Endometrial microvascular endothelial cells (primary cell): ENCODE measurements around the gene ADIPOR2. TPM values are rescaled to one million over a fixed set of nuclear protein-coding genes. Genes with fewer than 3 reads are reported as not detected.

Source experiments
- in situ Hi-C: cut with HindIII; loops from 2 replicates; pipeline ENCODE4 v1.10.0; 2017; ENCODE audit warnings: low sequenced_read_pairs, low pct_unique_long_range_greater_than_20kb; ENCODE audit errors: inconsistent ontology term
- total RNA-seq: library from RNA; depleted of rRNA; stranded (reverse); fragments of >200 nt; gene quantifications from one replicate; pipeline ENCODE4 v1.2.3, GENCODE V29; 2015; ENCODE audit errors: inconsistent ontology term

Gene ADIPOR2
- total RNA-seq, 1 donor from 2014 or later: 22.1 TPM

GRCh38 chr12:1801303-1801975 is 110.6 kb downstream of the ADIPOR2 start:
- in situ Hi-C loops: loop anchor here (25.0 kb wide), 1 partner anchor 136 kb away; no protein-coding TSS in a partner anchor

GRCh38 chr12:1803736-1804135 is 112.9 kb downstream of the ADIPOR2 start:
- in situ Hi-C loops: loop anchor here (25.0 kb wide), 1 partner anchor 134 kb away; no protein-coding TSS in a partner anchor

- in situ Hi-C loops: loop anchor here (25.0 kb wide), 1 partner anchor 133 kb away; no protein-coding TSS in a partner anchor
These were observed 113.9 kb downstream of the ADIPOR2 start for GRCh38 chr12:1804545-1805332.

GRCh38 chr12:1805441-1806081 is 114.7 kb downstream of the ADIPOR2 start:
- in situ Hi-C loops: loop anchor here (25.0 kb wide), 1 partner anchor 132 kb away; no protein-coding TSS in a partner anchor

- in situ Hi-C loops: loop anchor here (25.0 kb wide), 1 partner anchor 131 kb away; no protein-coding TSS in a partner anchor
These were observed 115.6 kb downstream of the ADIPOR2 start for GRCh38 chr12:1806301-1807086.

- in situ Hi-C loops: loop anchor here (25.0 kb wide), 1 partner anchor 130 kb away; no protein-coding TSS in a partner anchor
These were observed 116.4 kb downstream of the ADIPOR2 start for GRCh38 chr12:1807087-1807860.

GRCh38 chr12:1808036-1808797 is 117.3 kb downstream of the ADIPOR2 start:
- in situ Hi-C loops: loop anchor here (25.0 kb wide), 1 partner anchor 129 kb away; no protein-coding TSS in a partner anchor

- in situ Hi-C loops: loop anchor here (25.0 kb wide), 1 partner anchor 128 kb away; no protein-coding TSS in a partner anchor
These were observed 118.1 kb downstream of the ADIPOR2 start for GRCh38 chr12:1808798-1809480.

GRCh38 chr12:1809591-1810190 is 118.8 kb downstream of the ADIPOR2 start:
- in situ Hi-C loops: loop anchor here (25.0 kb wide), 1 partner anchor 128 kb away; no protein-coding TSS in a partner anchor

- in situ Hi-C loops: loop anchor here (25.0 kb wide), 1 partner anchor 127 kb away; no protein-coding TSS in a partner anchor
These were observed 119.5 kb downstream of the ADIPOR2 start for GRCh38 chr12:1810201-1810930.

GRCh38 chr12:1810931-1811280 is 120.0 kb downstream of the ADIPOR2 start:
- in situ Hi-C loops: loop anchor here (25.0 kb wide), 1 partner anchor 126 kb away; no protein-coding TSS in a partner anchor

GRCh38 chr12:1811281-1811947 is 120.5 kb downstream of the ADIPOR2 start:
- in situ Hi-C loops: loop anchor here (25.0 kb wide), 1 partner anchor 126 kb away; no protein-coding TSS in a partner anchor

GRCh38 chr12:1811948-1812291 is 121.0 kb downstream of the ADIPOR2 start:
- in situ Hi-C loops: loop anchor here (25.0 kb wide), 1 partner anchor 125 kb away; no protein-coding TSS in a partner anchor

GRCh38 chr12:1812650-1813302 is 121.9 kb downstream of the ADIPOR2 start:
- in situ Hi-C loops: loop anchor here (25.0 kb wide), 1 partner anchor 125 kb away; no protein-coding TSS in a partner anchor
